Amniotic epithelial cell (primary cell): Measurements from ENCODE around the gene MAL.

Experiments
- DNase-seq: peaks from one replicate; pipeline ENCODE4 v3.0.0-alpha.2; 2010; ENCODE audit warnings: low read depth

MAL gene

GRCh38 chr2:95016616-95017015 is 8.9 kb upstream of the MAL start:
- no peak for DNase-seq

- DNase-seq = no peak
Observed at GRCh38 chr2:95017071-95017501, 8.4 kb upstream of the MAL start.

GRCh38 chr2:95017836-95018235 is 7.7 kb upstream of the MAL start:
- no peak for DNase-seq

DNA sequence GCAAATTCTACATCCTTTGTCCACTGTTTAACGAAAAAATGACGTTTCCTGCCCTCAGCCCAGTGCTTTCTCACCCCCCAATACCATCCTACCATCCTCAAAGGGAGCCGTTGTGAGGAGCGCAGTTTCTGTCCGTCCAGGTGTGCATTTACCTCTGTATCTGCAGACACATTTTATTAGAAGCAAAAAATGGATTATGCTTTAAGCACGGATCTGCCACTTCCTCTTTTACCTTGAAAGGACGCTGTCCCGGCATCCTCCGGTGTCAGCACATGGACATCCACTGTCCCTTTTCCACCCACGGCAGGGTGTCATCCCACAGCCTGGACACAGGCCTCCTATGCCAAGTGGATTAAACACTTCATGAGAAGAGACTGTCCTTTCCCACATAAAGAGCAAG is 7.2 kb upstream of the MAL start:
- no peak for DNase-seq

- no peak for DNase-seq
Observed at GRCh38 chr2:95018861-95019550, 6.5 kb upstream of the MAL start.

DNA sequence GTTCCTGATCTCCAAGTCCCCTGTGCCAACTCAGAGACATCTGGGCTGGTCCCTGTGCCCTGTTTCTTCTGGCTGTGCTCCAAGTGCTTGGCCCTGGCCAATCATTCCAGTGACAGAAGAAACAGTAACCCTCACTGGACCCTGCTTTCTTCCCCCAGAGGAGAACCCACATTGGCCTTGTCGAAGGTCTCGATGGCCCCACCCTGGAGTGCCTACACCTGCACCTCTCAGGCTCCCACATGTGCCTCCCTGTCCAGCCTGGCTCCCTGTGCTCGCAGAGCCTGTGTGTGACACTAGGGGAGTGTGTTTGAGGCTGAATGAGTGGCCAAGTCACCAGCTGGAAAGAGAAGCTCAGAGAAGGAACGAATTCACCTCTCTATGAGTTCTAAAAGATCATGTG is 5.9 kb upstream of the MAL start:
- DNase-seq = no peak

GRCh38 chr2:95020275-95021022 is 5.1 kb upstream of the MAL start:
- no peak for DNase-seq

GRCh38 chr2:95021023-95021416 is 4.5 kb upstream of the MAL start:
- no peak for DNase-seq

- DNase-seq = no peak
Observed at GRCh38 chr2:95021847-95022246, 3.7 kb upstream of the MAL start.

- DNase-seq = peak; percentile 33
Observed at GRCh38 chr2:95022309-95023221, 2.9 kb upstream of the MAL start.

DNA sequence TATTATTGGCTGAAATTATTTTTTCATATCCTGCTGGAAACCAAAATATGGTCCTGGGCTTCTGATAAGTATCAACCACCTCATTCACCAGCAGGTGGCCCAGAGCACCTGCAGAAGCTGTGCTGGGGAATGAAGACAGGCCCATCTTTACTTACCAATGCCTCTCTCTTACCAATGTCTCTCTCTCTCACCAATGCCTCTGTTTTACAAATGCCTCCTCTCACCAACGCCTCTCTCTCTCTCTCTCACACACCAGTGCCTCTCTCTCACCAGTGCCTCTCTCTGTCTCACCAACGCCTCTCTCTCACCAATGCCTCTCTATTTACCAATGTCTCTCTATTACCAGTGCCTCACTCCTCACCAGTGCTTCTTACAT is 2.3 kb upstream of the MAL start:
- no peak for DNase-seq

- DNase-seq = no peak
Observed at GRCh38 chr2:95024371-95024770, 1.1 kb upstream of the MAL start.

- DNase-seq = no peak
Observed at GRCh38 chr2:95024960-95025405, 525 bp upstream of the MAL start.

GRCh38 chr2:95026471-95027368 is 1.2 kb downstream of the MAL start:
- DNase-seq = no peak

DNA sequence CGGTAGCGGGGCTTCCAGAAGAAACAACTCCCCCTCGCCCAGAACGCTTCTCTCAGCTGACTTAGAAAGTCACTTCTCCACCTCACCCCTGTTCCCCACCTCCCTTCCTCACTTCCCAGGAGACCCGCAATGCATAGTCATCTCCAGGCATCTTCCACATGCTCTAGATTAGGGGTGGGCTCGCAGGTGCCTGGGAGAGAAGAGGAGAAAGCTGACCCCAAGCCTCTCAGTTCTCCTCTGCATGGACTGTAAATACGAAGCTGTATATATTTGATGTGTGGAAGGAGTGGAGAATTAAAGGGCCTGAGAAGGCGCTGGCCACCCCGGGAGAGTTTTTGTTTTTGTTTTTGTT is 1.8 kb downstream of the MAL start:
- no peak for DNase-seq

GRCh38 chr2:95029898-95030341 is 4.4 kb downstream of the MAL start:
- DNase-seq = no peak

GRCh38 chr2:95030496-95030895 is 5.0 kb downstream of the MAL start:
- DNase-seq = no peak

GRCh38 chr2:95031076-95031725 is 5.7 kb downstream of the MAL start:
- no peak for DNase-seq

DNA sequence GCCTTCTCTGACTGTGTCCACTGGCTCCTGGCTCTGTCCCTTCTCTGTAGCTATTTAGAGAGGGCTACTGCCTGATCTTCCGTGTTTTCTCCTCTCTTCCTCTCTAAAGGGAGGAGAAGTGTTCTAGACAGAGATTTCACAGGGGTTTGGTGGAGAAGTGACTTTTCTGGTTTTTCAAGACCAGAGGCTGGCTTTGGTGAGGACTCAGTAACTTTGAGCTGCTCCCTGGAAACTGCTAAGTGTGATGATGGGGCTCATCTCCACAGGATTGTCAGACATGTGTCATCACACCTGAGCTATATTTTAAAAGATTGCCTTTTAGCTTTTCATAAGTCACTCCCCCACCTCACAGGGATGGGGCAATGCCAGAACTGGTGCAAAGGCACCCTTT is 6.2 kb downstream of the MAL start:
- no peak for DNase-seq

DNA sequence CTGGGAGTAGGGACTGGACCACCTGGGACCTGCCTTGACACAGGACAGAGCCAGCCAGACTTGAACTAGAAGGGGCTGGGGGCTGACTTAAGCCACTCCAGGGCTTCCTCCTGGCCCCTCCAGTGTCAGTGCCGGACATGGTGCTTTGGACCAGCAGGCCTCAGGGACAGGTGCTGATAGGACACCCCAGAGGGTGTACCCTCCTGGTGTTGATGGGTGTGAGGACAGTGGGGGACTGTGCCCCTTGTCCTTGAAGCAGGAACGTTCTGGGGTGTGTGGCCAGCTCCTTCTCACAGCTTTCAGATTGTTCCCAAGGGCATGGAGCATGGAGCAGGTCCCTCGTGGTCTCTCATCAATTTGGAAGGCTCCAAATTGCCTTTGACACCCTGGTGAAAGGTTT is 6.8 kb downstream of the MAL start:
- no peak for DNase-seq
